ENCODE measurements around the gene MRPS23. TPM values are rescaled to one million over a fixed set of nuclear protein-coding genes. Genes with fewer than 3 reads are reported as not detected.

The MRPS23 gene
- total and polyA plus RNA-seq, 2 of the 13 experiments (the other 11 are each of a cell fraction or from before 2014, with no cell fraction given) = 63.2 to 181 TPM

- TF ChIP-seq ZNF784 (CRISPR knock-in tag; IDR thresholded peaks at IDR 0.05; ENCODE audit: borderline replicate concordance) (peak; percentile 73), CEBPG (CRISPR knock-in tag; IDR thresholded peaks at IDR 0.05) (peak; percentile 91), ZNF24 (IDR thresholded peaks at IDR 0.05) (no peak), ZNF121 (CRISPR knock-in tag; IDR thresholded peaks at IDR 0.05) (no peak; the same call in 1 of the 2 replicates), MEF2D (CRISPR knock-in tag; IDR thresholded peaks at IDR 0.05) (no peak), ZNF430 (CRISPR knock-in tag; IDR thresholded peaks at IDR 0.05) (no peak; the same call in 1 of the 2 replicates), ZC3H4 (CRISPR knock-in tag; IDR thresholded peaks at IDR 0.05; ENCODE audit: borderline replicate concordance) (no peak), PCBP1 (IDR thresholded peaks at IDR 0.05; ENCODE audit: borderline replicate concordance, low read depth, low read length) (0 out of 2 replicates have a peak, but pooled peaks have one; percentile 24), SAP130 (CRISPR knock-in tag; IDR thresholded peaks at IDR 0.05; ENCODE audit: low read depth) (peak; percentile 85), SOX13 (IDR thresholded peaks at IDR 0.05) (no peak), SOX13 (CRISPR knock-in tag; conservative IDR thresholded peaks at IDR 0.05 in 1 of 2, IDR thresholded peaks at IDR 0.05 in 1 of 2) (peak in 1 of 2 experiments; percentile 21; a peak in 1 of 4 replicates), SOX6 (IDR thresholded peaks at IDR 0.05) (no peak), SOX6 (CRISPR knock-in tag; IDR thresholded peaks at IDR 0.05) (peak; percentile 62), ASH2L (IDR thresholded peaks at IDR 0.05; ENCODE audit: insufficient read length, low read depth, low read length) (peak; percentile 58), YEATS4 (CRISPR knock-in tag; IDR thresholded peaks at IDR 0.05; ENCODE audit: borderline replicate concordance) (peak; percentile 60), U2AF2 (IDR thresholded peaks at IDR 0.05; ENCODE audit: low read depth, low read length) (0 out of 2 replicates have a peak, but pooled peaks have one; percentile 73), MYC (CRISPR knock-in tag; IDR thresholded peaks at IDR 0.05; ENCODE audit: borderline replicate concordance) (peak; percentile 12; the same call in 1 of the 2 replicates), LRRFIP1 (CRISPR knock-in tag; conservative IDR thresholded peaks at IDR 0.05) (no peak), KMT2A (CRISPR knock-in tag; IDR thresholded peaks at IDR 0.05) (0 out of 2 replicates have a peak, but pooled peaks have one; percentile 10), SCMH1 (CRISPR knock-in tag; IDR thresholded peaks at IDR 0.05; ENCODE audit: borderline replicate concordance) (no peak), MTF1 (CRISPR knock-in tag; IDR thresholded peaks at IDR 0.05) (no peak), TCF7L2 (IDR thresholded peaks at IDR 0.05; ENCODE audit: low read depth, low read length) (no peak), ZNF296 (CRISPR knock-in tag; conservative IDR thresholded peaks at IDR 0.05) (no peak), JUN (CRISPR knock-in tag; IDR thresholded peaks at IDR 0.05) (peak; percentile 81), ZNF234 (CRISPR knock-in tag; conservative IDR thresholded peaks at IDR 0.05) (no peak), SIN3A (IDR thresholded peaks at IDR 0.05; ENCODE audit: borderline replicate concordance, low read depth, low read length) (0 out of 2 replicates have a peak, but pooled peaks have one; percentile 53)
- TF ChIP-seq, protein P1, sequence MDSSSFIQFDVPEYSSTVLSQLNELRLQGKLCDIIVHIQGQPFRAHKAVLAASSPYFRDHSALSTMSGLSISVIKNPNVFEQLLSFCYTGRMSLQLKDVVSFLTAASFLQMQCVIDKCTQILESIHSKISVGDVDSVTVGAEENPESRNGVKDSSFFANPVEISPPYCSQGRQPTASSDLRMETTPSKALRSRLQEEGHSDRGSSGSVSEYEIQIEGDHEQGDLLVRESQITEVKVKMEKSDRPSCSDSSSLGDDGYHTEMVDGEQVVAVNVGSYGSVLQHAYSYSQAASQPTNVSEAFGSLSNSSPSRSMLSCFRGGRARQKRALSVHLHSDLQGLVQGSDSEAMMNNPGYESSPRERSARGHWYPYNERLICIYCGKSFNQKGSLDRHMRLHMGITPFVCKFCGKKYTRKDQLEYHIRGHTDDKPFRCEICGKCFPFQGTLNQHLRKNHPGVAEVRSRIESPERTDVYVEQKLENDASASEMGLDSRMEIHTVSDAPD (CRISPR knock-in tag; IDR thresholded peaks at IDR 0.05) = peak; percentile 54; the same call in 1 of the 2 replicates
Observed at GRCh38 chr17:57892820-57893595, 43.2 kb upstream of the MRPS23 start (continued).

Measured in HepG2 (cell line).